GM12873 (cell line): ENCODE results near the gene PM20D2.

Experiments used
- TF ChIP-seq, protein P1 (sequence below): IDR thresholded peaks from 2 replicates; pipeline ENCODE4 v1.5.1; 2012; ENCODE audit warnings: low read depth, mild to moderate bottlenecking, moderate library complexity, low read length, control low read depth; ENCODE audit not compliant: insufficient read depth; ENCODE audit errors: missing control alignments

PM20D2 gene

DNA sequence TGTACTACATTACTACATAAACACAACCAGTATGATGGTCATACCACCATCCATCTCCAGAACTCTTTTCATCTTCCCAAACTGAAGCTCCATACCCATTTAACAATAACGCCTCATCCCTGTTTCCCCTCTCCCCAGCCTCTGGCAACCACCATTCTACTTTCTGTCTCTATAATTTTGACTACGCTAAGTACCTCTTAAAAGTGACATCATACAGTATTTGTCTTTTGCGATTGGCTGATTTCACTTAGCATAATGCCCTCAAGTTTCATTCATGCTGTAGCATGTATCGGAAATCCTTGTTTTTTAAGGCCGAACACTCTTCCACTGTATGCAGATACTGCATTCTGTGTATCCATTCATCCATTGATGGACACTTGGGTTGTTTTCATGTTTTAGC lies 41.6 kb downstream of the PM20D2 start:
- TF ChIP-seq, protein P1, sequence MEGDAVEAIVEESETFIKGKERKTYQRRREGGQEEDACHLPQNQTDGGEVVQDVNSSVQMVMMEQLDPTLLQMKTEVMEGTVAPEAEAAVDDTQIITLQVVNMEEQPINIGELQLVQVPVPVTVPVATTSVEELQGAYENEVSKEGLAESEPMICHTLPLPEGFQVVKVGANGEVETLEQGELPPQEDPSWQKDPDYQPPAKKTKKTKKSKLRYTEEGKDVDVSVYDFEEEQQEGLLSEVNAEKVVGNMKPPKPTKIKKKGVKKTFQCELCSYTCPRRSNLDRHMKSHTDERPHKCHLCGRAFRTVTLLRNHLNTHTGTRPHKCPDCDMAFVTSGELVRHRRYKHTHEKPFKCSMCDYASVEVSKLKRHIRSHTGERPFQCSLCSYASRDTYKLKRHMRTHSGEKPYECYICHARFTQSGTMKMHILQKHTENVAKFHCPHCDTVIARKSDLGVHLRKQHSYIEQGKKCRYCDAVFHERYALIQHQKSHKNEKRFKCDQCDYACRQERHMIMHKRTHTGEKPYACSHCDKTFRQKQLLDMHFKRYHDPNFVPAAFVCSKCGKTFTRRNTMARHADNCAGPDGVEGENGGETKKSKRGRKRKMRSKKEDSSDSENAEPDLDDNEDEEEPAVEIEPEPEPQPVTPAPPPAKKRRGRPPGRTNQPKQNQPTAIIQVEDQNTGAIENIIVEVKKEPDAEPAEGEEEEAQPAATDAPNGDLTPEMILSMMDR: no peak

- TF ChIP-seq, protein P1: no peak
These were observed 44.9 kb downstream of the PM20D2 start for GRCh38 chr6:89190741-89191140.

GRCh38 chr6:89194559-89194958 lies 48.7 kb downstream of the PM20D2 start:
- TF ChIP-seq, protein P1: no peak

- TF ChIP-seq, protein P1: no peak
These were observed 51.3 kb downstream of the PM20D2 start for GRCh38 chr6:89197141-89197540.

- TF ChIP-seq, protein P1: no peak
These were observed 52.4 kb downstream of the PM20D2 start for GRCh38 chr6:89198235-89198634.

- TF ChIP-seq, protein P1: no peak
These were observed 53.7 kb downstream of the PM20D2 start for GRCh38 chr6:89199579-89199978.

GRCh38 chr6:89200706-89201215 lies 54.9 kb downstream of the PM20D2 start:
- TF ChIP-seq, protein P1: no peak
